Activated T-helper 1 cell treated with anti-CD3 and anti-CD28 coated beads, Interleukin-12 subunit alpha, Interleukin-12 subunit beta, Interleukin-2, Interleukin-4 antibody, amounts not matched to agents 30 ng/mL and 10 ng/mL and 1 ng/mL, durations not matched to agents 14 hours and 24 hours and 36 hours (primary cell): Measurements from ENCODE around the gene SUPT4H1. TPM values are rescaled to one million over a fixed set of nuclear protein-coding genes. Genes with fewer than 3 reads are reported as not detected.
A peak's percentile ranks its signal among the peaks of the same experiment; 100 is the strongest.

ENCODE experiments used
- DNase-seq: peaks from one replicate; pipeline ENCODE4 v3.0.0; 2021; ENCODE audit warnings: low spot score
- H3K27ac Mint-ChIP-seq: one replicate; pipeline ENCODE4 v1.8.0; 2021; ENCODE audit warnings: mild to moderate bottlenecking, mixed read lengths
- H3K27me3 Mint-ChIP-seq: one replicate; pipeline ENCODE4 v1.8.0; 2022; ENCODE audit warnings: mild to moderate bottlenecking, moderate library complexity, mixed read lengths; ENCODE audit not compliant: insufficient read depth
- H3K36me3 Mint-ChIP-seq: one replicate; pipeline ENCODE4 v1.8.0; 2021; ENCODE audit warnings: low read depth, mixed read lengths
- H3K4me1 Mint-ChIP-seq: one replicate; pipeline ENCODE4 v1.8.0; 2021; ENCODE audit warnings: low read depth, mixed read lengths
- H3K4me3 Mint-ChIP-seq: one replicate; pipeline ENCODE4 v1.8.0; 2021; ENCODE audit warnings: mild to moderate bottlenecking, moderate library complexity, mixed read lengths
- H3K9me3 Mint-ChIP-seq: one replicate; pipeline ENCODE4 v1.8.0; 2021; ENCODE audit warnings: mixed read lengths
- intact Hi-C: fragments of 100-400 bp; cut with micrococcal nuclease; formaldehyde crosslinking; loops from one replicate; pipeline ENCODE4 v1.15.1; 2024
- total RNA-seq: library from RNA; stranded (reverse); gene quantifications from 2 replicates; pipeline ENCODE4 v1.2.3, GENCODE V29; 2022

The SUPT4H1 gene
- total RNA-seq, 1 donor from 2014 or later = 138 TPM

- intact Hi-C loops = no loop called here
- Mint-ChIP-seq H3K27ac (no peak overlapping the region), H3K4me1 (peaks cover 15% of the 10 kb centered on the region), H3K4me3 (no peak overlapping the region), H3K36me3 (peaks cover 32% of the 10 kb centered on the region), H3K27me3 (no peaks in the 10 kb centered on the region), H3K9me3 (no peaks in the 10 kb centered on the region)
- no peak for DNase-seq
Measured at GRCh38 chr17:58311429-58311894, 40.5 kb downstream of the SUPT4H1 start.

- H3K36me3 Mint-ChIP-seq = peaks cover 28% of the 10 kb centered on the region
- DNase-seq = no peak
- intact Hi-C loops = no loop called here
Measured at GRCh38 chr17:58310511-58311428, 41.2 kb downstream of the SUPT4H1 start.

GRCh38 chr17:58309918-58310259 lies 42.1 kb downstream of the SUPT4H1 start:
- no peaks in the 10 kb centered on the region for H3K9me3 Mint-ChIP-seq
- DNase-seq = no peak
- no peaks in the 10 kb centered on the region for H3K27me3 Mint-ChIP-seq
- H3K4me3 Mint-ChIP-seq = no peak overlapping the region
- H3K27ac Mint-ChIP-seq = peak overlapping the region; percentile 70
- peaks cover 23% of the 10 kb centered on the region for H3K36me3 Mint-ChIP-seq
- peaks cover 13% of the 10 kb centered on the region for H3K4me1 Mint-ChIP-seq
- intact Hi-C loops = no loop called here

More at GRCh38 chr17:58310511-58311428, 41.2 kb downstream of the SUPT4H1 start:
- Mint-ChIP-seq H3K27me3 (no peaks in the 10 kb centered on the region), H3K9me3 (no peaks in the 10 kb centered on the region), H3K27ac (no peak overlapping the region), H3K4me3 (no peak overlapping the region), H3K4me1 (peaks cover 15% of the 10 kb centered on the region)

GRCh38 chr17:58308985-58309917 lies 42.8 kb downstream of the SUPT4H1 start:
- H3K27me3 Mint-ChIP-seq = no peaks in the 10 kb centered on the region
- H3K4me1 Mint-ChIP-seq = peaks cover 9% of the 10 kb centered on the region
- DNase-seq = no peak
- intact Hi-C loops = no loop called here
- H3K36me3 Mint-ChIP-seq = peaks cover 20% of the 10 kb centered on the region
- no peak overlapping the region for H3K27ac Mint-ChIP-seq
- no peak overlapping the region for H3K4me3 Mint-ChIP-seq
- H3K9me3 Mint-ChIP-seq = no peaks in the 10 kb centered on the region

- no peak overlapping the region for H3K4me3 Mint-ChIP-seq
- DNase-seq = peak; percentile 0
- intact Hi-C loops = no loop called here
- no peak overlapping the region for H3K27ac Mint-ChIP-seq
- H3K36me3 Mint-ChIP-seq = peaks cover 19% of the 10 kb centered on the region
- H3K27me3 Mint-ChIP-seq = no peaks in the 10 kb centered on the region
- H3K9me3 Mint-ChIP-seq = no peaks in the 10 kb centered on the region
- H3K4me1 Mint-ChIP-seq = peaks cover 6% of the 10 kb centered on the region
Measured at GRCh38 chr17:58308173-58308984, 43.6 kb downstream of the SUPT4H1 start.

- H3K9me3 Mint-ChIP-seq = no peaks in the 10 kb centered on the region
- no peak overlapping the region for H3K27ac Mint-ChIP-seq
- H3K4me1 Mint-ChIP-seq = peaks cover 6% of the 10 kb centered on the region
- DNase-seq = no peak
- H3K27me3 Mint-ChIP-seq = no peaks in the 10 kb centered on the region
- intact Hi-C loops = no loop called here
- peaks cover 17% of the 10 kb centered on the region for H3K36me3 Mint-ChIP-seq
- no peak overlapping the region for H3K4me3 Mint-ChIP-seq
Measured at GRCh38 chr17:58307468-58308172, 44.4 kb downstream of the SUPT4H1 start.

GRCh38 chr17:58306131-58306951 lies 45.7 kb downstream of the SUPT4H1 start:
- Mint-ChIP-seq H3K27me3 (no peaks in the 10 kb centered on the region), H3K9me3 (no peaks in the 10 kb centered on the region), H3K4me3 (no peak overlapping the region), H3K4me1 (peaks cover 6% of the 10 kb centered on the region), H3K36me3 (peaks cover 17% of the 10 kb centered on the region), H3K27ac (no peak overlapping the region)
- no peak for DNase-seq
- intact Hi-C loops = no loop called here

GRCh38 chr17:58305626-58306025 lies 46.4 kb downstream of the SUPT4H1 start:
- no peak overlapping the region for H3K27ac Mint-ChIP-seq
- no peaks in the 10 kb centered on the region for H3K27me3 Mint-ChIP-seq
- peaks cover 17% of the 10 kb centered on the region for H3K36me3 Mint-ChIP-seq
- intact Hi-C loops = no loop called here
- DNase-seq = no peak
- H3K9me3 Mint-ChIP-seq = no peaks in the 10 kb centered on the region
- H3K4me3 Mint-ChIP-seq = no peak overlapping the region
- H3K4me1 Mint-ChIP-seq = peaks cover 6% of the 10 kb centered on the region

GRCh38 chr17:58304750-58305486 lies 47.1 kb downstream of the SUPT4H1 start:
- Mint-ChIP-seq H3K4me1 (peaks cover 6% of the 10 kb centered on the region), H3K27me3 (no peaks in the 10 kb centered on the region), H3K27ac (no peak overlapping the region), H3K4me3 (no peak overlapping the region), H3K9me3 (no peaks in the 10 kb centered on the region), H3K36me3 (peaks cover 17% of the 10 kb centered on the region)
- DNase-seq = no peak
- intact Hi-C loops = loop anchor here (1.0 kb wide), 3 partner anchors 39 to 142 kb away; partner anchors contain the start of gene SUPT4H1

- Mint-ChIP-seq H3K27me3 (no peaks in the 10 kb centered on the region), H3K4me3 (no peak overlapping the region), H3K36me3 (peaks cover 14% of the 10 kb centered on the region), H3K4me1 (peaks cover 6% of the 10 kb centered on the region), H3K27ac (no peak overlapping the region), H3K9me3 (no peaks in the 10 kb centered on the region)
- intact Hi-C loops = loop anchor here (1.0 kb wide), 3 partner anchors 40 to 143 kb away; partner anchors contain the start of gene SUPT4H1
- DNase-seq = peak; percentile 42
Measured at GRCh38 chr17:58303971-58304749, 47.8 kb downstream of the SUPT4H1 start.
